VCaP (cell line): ENCODE measurements around the gene USP46.

Experiments used
- H3K27ac ChIP-seq: fragments of 450-650 bp; 2 replicates; pipeline ENCODE4 v1.5.1; 2017
- CTCF ChIP-seq: fragments of 450-650 bp; conservative IDR thresholded peaks from 2 replicates; pipeline ENCODE4 v1.5.1; 2017; ENCODE audit warnings: mild to moderate bottlenecking, moderate library complexity

Gene USP46

DNA sequence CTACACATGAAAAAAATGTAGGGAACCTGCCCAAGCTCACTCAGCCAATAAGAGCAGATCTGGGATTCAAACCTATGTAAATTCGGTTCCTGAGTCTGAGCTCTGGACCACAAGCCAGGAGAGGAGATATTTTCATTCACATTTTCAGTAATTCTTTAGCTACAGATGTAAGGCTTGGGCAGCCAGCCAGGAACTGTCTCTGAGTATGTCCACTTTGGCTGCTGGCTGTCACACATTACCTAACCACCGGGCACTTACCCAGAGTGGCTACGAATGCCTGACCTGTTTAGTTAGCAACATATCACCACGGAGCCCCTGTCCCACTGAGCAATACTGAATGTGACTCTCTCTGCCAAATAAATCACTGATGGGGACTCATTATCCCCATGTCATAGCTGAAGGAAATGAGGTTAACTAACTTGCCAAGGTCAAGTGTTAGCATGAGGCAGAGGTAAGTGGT is 15.3 kb downstream of the USP46 start:
- H3K27ac ChIP-seq, result no peak overlapping the region
- TF ChIP-seq CTCF, result no peak

- no peak for TF ChIP-seq CTCF
- no peak overlapping the region for H3K27ac ChIP-seq
Observed at GRCh38 chr4:52643190-52643589, 15.9 kb downstream of the USP46 start.

DNA sequence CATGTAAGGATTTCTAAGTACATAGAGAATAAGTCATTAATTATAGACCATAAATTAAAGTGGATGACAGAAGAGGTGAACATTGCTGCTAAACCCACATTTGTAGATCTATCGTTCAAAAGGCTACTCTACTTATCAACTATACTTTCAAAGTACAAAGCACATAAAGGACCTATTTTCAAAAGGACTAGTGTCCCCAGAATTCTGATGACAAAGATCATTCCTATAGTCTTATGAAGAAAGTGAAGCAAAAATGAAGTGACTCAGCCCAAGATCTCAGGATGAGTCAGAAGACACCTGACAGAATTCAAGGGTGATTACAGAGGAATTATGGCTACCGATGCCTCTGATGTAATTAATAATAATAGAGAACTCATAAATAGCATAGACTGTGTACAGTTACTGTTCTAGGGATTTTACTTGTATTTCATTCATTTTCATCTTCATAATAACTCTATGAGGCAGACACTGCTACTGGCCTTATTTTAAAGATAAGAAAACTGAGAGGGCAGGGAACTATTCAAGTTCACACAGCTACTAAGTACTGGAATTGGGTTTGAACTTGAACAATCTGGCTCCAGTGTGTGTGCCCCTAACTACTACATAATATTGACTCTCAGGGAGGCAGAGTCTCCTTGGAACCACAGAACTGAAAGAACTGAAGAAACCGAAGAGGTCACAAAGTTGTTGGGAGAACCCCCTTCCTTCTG is 17.1 kb downstream of the USP46 start:
- TF ChIP-seq CTCF, result no peak
- no peak overlapping the region for H3K27ac ChIP-seq

DNA sequence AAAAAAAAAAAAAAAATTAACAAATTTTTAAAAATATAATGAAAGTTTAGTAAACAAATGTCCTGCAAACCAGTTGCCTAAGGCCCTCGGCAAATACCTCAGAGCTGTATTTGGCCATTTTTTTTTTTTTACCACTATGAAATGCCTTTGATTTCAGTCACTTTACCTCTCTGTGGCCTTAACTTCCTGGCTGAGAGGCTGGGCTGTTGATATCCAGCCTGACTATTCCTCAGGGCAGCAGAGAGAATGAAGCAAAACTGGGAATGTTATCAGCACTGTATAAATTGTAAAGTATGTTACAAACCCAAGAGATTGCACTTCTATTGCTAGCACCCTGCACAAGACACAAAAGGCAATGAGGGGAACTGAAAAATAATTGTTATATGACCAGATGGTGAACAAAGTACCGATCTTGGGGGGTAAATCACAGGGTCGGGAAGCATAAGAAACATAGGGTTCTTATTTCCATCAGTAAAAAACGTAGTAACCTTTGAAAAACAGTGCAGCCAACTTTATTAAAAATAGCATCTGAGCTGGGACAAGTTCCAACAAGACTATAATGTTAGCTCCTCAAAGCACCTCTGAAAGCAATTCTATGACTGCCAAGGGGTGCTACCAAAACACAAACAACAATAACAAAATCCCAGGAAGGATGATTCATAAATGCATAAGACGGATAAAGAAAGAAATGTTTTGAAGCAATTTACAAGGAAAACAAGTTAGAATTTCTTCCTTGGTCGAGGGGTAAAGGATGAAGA is 18.1 kb downstream of the USP46 start:
- no peak overlapping the region for H3K27ac ChIP-seq
- no peak for TF ChIP-seq CTCF

GRCh38 chr4:52638717-52639116 is 20.4 kb downstream of the USP46 start:
- H3K27ac ChIP-seq, result no peak overlapping the region
- no peak for TF ChIP-seq CTCF

GRCh38 chr4:52637116-52637515 is 22.0 kb downstream of the USP46 start:
- TF ChIP-seq CTCF, result no peak
- no peak overlapping the region for H3K27ac ChIP-seq

GRCh38 chr4:52635560-52635959 is 23.5 kb downstream of the USP46 start:
- no peak overlapping the region for H3K27ac ChIP-seq
- no peak for TF ChIP-seq CTCF
